Measurements from ENCODE around the gene PPFIA1.
A peak's percentile ranks its signal among the peaks of the same experiment; 100 is the strongest.

PPFIA1 gene

GRCh38 chr11:70415642-70416395 lies 145.3 kb downstream of the PPFIA1 start:
- peak; percentile 23 for DNase-seq (ENCODE audit: low read depth)

DNA sequence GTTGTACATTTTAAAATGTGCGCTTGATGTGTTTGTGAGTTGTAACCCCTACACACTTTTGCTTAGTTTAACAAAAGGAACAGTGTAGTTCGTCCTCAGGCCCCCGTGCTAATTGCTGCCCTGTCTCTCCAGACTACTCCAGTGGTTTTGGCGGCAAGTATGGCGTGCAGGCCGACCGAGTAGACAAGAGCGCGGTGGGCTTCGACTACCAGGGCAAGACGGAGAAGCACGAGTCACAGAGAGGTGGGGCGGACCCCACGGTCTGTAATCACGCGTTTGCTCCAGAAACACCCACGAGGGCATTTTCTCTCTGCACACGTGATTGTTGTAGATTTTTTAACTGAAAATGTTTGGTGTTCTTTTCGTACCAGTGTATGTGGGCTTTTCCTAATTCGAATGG lies 146.4 kb downstream of the PPFIA1 start:
- no peak for DNase-seq (ENCODE audit: low read depth)

GRCh38 chr11:70418130-70418529 lies 147.6 kb downstream of the PPFIA1 start:
- DNase-seq (ENCODE audit: low read depth), result no peak

DNA sequence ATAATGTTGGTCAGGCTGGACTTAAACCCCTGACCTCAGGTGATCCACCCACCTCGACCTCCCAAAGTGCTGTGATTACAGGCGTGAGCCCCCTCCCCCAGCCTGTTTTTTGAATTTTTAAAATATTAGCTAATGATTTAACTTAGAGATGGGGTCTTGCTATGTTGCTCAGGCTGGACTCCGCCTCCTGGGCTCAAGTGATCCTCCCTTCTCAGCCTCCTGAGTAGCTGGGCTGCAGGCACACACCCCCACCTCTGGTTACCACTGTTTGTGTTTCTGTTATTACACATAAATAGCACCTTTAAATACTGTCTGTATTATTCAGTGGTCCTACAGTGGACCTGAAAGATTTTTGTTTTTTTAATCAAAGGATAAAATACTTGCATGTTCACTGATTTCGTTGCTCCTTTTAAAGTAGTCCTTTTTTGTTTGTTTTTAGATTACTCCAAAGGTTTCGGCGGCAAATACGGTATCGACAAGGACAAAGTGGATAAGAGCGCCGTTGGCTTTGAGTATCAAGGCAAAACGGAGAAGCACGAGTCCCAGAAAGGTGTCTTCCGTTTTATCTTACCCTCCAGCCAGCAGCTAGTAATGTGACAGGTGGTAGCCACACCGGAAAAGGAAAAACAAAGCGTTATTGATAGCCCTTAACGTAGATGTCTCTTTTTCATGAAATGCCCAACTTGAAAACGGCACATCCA lies 149.0 kb downstream of the PPFIA1 start:
- no peak for DNase-seq (ENCODE audit: low read depth)

GRCh38 chr11:70420008-70420464 lies 149.5 kb downstream of the PPFIA1 start:
- no peak for DNase-seq (ENCODE audit: low read depth)

DNA sequence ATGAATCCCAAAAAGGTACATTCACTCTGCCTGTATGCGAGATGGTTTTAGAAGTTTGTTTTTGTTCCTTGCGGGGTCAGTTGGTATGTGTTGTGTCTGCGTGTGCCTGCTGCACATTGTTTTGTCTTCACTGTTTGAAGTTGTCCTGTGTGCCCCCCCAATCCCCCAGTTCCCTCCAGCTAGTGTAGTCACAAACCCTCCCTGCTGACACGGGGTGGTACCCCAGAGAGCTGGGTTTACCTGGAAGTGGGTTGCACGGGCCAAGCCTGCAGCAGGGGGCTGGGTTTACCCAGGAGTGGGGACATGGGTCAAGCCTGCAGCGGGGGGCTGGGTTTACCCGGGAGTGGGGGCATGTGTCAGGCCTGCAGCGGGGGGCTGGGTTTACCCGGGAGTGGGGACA lies 150.0 kb downstream of the PPFIA1 start:
- no peak for DNase-seq (ENCODE audit: low read depth)

GRCh38 chr11:70421123-70421522 lies 150.6 kb downstream of the PPFIA1 start:
- no peak for DNase-seq (ENCODE audit: low read depth)

DNA sequence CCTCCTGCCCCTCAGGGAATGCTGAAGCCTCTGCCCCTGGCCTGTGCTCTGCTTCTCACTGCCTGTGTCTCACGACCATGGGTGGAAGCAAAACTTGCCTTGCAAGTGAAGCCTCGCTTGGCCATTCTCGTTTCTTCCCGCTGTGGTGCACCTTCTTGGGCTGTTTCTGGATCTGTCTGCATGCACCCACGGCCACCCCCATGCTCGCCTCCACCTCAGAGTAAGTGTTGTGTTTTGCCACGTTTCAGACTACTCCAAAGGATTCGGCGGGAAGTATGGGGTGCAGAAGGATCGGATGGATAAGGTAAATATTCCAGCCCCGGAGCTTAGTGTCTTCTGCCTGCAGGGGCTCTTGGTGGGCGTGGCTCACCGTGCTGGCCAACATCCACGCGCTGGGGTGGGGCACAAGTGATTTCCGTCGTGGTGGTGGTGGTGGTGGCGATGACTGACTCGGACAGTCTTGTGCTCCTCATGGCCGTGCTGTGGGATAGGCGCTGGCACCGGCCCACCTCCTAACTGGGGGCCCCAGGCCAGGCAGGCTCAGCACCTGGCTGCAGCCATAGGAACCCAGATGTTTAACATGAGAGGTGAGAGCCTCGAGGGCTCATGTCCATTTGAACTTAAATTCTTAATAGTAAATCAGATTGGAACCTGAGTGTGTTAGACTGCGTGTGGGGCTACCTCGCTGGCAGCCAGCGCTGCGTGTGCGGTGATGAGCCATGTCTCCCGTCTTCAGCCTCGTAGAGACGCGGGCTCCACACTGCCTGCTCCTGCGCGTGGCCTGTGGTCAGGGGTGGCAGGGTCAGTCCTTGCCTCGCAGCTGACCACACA lies 152.4 kb downstream of the PPFIA1 start:
- DNase-seq (ENCODE audit: low read depth), result no peak

GRCh38 chr11:70423523-70424505 lies 153.3 kb downstream of the PPFIA1 start:
- DNase-seq (ENCODE audit: low read depth), result peak; percentile 50

DNA sequence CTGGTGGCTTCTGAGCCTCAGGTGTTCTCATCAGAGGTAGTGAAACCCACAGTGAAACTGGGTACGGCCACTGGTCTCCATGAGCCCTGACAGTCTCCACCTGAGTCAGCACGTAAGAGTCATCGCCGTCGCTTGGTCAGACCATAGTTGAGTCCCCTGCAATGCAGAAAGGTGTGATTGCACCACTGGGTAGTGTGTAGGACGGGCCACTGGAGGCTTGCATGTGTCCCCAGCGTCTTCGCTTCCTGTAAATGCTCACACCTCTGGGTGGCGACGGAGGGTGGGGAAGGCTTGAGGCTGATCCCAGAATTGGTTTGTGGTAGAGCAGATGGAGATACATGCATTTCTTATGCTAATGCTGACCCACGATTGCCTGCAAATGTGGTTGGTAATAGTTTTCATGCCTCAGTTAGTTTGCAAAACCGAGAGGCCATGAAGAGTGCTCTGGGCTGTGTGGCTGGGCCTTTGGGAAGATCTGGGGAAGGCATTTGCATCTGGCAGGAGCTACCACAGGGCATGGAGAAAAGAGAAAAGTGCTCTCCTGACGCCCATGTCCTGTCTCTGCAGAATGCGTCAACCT lies 154.4 kb downstream of the PPFIA1 start:
- DNase-seq (ENCODE audit: low read depth), result no peak

GRCh38 chr11:70427436-70427835 lies 156.9 kb downstream of the PPFIA1 start:
- no peak for DNase-seq (ENCODE audit: low read depth)

DNA sequence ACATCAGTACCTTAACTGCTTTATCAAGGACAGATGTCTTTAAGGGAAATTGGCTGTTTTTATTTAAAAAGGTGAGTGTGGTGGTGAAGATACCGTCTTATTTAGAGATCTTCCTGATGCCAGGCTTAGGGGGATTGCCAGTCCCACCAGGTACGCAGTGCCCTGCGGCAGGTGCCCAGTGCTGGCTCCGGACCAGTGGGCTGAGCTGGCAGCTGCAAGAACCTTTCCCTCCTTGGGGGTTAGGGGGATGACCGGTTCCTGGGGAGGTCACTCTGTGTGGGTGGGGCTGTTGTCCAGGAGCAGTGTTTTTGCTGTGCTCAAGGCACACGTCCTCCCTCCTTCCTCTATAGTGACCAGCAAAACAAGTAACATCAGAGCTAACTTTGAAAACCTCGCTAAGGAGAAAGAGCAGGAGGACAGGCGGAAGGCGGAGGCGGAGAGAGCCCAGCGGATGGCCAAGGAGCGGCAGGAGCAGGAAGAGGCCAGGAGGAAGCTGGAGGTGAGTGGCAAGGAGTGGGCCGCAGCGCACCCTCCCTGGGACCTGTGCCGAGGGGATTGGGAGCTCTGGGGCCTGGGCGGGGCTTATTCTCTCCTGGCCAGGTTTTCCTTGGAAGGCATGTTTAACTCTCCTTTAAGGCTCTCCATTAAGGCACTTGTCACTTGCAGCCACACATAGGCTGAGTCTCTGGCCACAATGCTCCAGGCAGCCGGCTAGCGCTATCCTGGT lies 158.4 kb downstream of the PPFIA1 start:
- DNase-seq (ENCODE audit: low read depth), result no peak

DNA sequence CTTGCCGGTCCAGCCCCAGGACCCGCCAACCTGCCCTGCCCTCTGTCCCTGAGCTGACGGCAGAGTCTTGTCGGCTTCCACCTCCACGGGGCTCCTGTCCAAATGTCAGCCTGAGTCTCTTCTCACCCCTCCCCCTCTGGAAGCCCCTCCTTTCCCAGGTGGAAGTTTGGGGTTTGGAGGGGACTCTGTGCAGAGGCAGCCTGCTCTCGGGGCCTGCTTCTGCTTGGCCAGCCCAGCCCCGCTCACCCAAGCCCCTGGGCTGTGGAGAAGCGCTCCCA lies 158.9 kb downstream of the PPFIA1 start:
- DNase-seq (ENCODE audit: low read depth), result no peak

- no peak for DNase-seq (ENCODE audit: low read depth)
Measured at GRCh38 chr11:70429724-70430521, 159.4 kb downstream of the PPFIA1 start.

- DNase-seq (ENCODE audit: low read depth), result no peak
Measured at GRCh38 chr11:70430671-70431574, 160.4 kb downstream of the PPFIA1 start.

DNA sequence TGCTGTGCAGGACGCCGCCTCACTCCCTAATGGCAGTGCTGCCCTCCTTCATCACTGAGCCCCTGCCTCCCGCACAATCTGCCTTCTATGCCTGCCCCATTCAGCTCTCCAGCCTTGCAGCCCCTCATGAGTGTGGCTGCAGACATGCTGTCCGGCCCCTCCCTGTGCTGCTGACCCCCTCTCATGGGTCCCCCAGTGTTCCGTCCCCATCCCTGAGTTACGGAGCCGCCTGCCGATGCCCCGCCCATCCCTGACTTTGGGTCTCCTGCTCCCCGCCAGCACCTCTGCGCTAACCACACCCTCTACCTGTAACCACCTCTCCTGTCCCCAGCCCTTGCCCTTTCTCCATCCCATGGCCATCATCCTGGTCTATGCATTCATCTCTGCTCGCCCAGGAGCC lies 161.1 kb downstream of the PPFIA1 start:
- DNase-seq (ENCODE audit: low read depth), result no peak

DNA sequence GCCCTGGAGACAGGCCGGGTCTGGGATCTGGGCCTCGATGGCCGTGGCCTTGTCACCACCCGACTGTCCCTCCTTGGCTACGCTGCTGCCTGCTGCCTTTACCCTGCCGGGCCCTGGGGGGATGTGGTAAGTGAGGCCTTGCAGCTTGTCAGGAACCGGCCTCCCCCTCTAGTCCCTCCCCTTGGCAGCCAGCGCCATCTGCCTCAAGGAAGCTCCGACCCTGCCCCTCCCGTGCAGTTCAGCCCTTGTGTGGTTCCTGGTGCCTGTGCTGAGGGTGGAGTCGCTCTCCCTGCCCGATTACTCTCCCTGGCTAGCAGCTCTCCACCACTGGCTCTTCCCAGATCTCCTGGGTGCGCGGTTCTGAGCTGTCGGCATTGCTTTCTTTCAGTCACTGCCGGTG lies 161.6 kb downstream of the PPFIA1 start:
- no peak for DNase-seq (ENCODE audit: low read depth)

DNA sequence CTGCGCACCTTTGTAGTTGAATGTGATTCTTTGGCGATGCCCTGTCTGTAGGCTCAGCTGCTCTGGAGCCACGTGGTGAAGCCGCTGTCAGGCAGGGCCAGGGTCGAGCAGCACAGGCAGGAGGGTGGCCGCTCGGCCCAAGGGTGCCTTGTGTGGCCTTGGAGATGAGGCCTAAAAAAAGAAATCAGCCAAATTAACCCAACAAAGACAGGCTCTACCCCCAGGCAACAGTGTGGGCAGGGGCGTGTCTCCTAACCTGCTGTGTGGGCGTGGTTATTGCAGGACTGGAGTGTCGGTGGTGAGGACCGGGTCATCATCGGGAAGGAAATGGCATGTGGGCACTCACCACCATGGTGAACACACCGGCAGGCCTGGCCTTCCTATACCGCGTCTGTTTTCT lies 162.1 kb downstream of the PPFIA1 start:
- no peak for DNase-seq (ENCODE audit: low read depth)

DNA sequence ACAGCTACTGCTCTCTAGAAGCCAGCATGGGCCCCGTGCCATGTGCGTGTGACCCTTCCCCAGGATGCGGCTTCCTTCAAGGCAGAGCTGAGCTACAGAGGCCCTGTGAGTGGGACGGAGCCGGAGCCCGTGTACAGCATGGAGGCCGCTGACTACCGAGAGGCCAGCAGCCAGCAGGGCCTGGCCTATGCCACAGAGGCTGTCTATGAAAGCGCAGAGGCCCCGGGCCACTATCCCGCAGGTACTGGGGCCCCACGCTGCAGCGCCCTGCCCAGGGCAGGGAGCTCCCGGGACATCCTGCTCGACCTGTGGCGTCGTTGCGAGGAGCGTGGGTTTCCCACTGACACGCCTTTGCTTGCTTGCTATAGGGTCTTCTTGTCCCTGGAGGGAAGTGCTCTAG lies 162.5 kb downstream of the PPFIA1 start:
- DNase-seq (ENCODE audit: low read depth), result no peak

All from GM04503 (cell line).